ENCODE data around the gene FYN. TPM values are rescaled to one million over a fixed set of nuclear protein-coding genes. Genes with fewer than 3 reads are reported as not detected.
A peak's percentile ranks its signal among the peaks of the same experiment; 100 is the strongest.

Gene FYN
- total RNA-seq, 1 donor from 2014 or later: 260 TPM

DNA sequence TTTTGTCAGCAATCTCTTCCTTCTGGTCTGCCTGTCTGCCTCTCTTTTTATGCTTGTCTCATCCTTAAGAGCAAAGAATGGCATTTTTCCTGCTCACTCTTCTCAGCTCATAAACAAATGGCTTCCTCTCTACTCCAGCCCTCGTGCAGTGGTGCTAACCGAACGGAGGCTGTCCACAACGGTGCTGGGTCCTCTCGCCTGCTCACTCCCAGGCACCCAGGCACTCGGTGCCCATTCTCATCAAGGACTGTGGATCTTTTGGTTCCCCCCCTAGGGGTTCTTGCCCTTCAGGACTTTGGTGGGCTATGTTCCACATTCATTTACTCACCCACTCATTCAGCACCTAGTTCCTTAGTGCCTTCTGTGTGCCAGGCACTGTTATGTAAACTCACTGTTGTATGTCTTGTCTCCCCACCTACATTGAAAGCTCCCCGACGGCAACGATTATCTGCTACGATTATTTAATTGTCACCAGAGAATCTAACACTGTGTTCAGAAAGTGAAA is 113.9 kb downstream of the FYN start:
- TF ChIP-seq, protein P1, sequence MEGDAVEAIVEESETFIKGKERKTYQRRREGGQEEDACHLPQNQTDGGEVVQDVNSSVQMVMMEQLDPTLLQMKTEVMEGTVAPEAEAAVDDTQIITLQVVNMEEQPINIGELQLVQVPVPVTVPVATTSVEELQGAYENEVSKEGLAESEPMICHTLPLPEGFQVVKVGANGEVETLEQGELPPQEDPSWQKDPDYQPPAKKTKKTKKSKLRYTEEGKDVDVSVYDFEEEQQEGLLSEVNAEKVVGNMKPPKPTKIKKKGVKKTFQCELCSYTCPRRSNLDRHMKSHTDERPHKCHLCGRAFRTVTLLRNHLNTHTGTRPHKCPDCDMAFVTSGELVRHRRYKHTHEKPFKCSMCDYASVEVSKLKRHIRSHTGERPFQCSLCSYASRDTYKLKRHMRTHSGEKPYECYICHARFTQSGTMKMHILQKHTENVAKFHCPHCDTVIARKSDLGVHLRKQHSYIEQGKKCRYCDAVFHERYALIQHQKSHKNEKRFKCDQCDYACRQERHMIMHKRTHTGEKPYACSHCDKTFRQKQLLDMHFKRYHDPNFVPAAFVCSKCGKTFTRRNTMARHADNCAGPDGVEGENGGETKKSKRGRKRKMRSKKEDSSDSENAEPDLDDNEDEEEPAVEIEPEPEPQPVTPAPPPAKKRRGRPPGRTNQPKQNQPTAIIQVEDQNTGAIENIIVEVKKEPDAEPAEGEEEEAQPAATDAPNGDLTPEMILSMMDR (conservative IDR thresholded peaks at IDR 0.05): no peak
- no peak for DNase-seq (ENCODE audit: low read depth, low spot score)
- H3K9me3 Mint-ChIP-seq: no peaks in the 10 kb centered on the region
- H3K4me3 Mint-ChIP-seq: no peak overlapping the region
- peaks cover 14% of the 10 kb centered on the region for H3K36me3 Mint-ChIP-seq (ENCODE audit: low read depth)
- H3K27me3 Mint-ChIP-seq (ENCODE audit: low read depth): no peaks in the 10 kb centered on the region
- H3K4me1 Mint-ChIP-seq: peaks cover 71% of the 10 kb centered on the region
- H3K27ac Mint-ChIP-seq (ENCODE audit: unreplicated experiment): peak overlapping the region; percentile 58

DNA sequence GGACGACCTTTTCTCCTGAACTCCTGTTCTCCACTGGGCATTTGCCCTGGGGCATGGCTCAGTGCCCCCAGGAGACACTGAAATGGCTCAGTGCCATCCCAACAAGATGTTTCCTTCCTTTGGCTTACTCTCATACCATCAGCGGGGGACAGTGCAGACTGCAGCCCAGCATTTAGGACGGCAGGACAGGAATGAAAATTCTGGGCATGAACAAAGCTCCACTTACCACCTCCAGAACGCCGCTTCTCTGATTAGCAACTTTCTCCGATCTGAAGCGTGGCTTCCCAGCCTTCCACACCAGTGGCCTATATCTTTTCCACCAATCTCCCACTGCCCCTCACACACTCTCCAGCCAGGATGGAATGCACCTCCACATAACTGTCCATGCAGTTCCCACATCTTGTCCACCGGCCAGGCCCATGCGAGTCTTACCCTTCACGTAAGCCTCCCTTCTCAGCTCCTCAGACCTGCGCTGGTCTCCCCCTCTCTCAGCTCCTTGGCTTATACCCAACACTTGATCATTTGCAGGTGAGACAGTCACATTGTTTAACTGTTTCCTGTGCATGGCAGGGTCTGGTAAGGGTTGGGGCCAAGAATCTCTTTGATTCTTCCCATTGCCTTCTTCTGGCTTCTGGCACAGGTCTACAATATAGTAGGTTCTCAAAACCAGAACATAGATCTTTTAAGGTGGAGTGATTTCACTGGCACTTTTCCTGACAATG is 114.5 kb downstream of the FYN start:
- Mint-ChIP-seq H3K9me3 (no peaks in the 10 kb centered on the region), H3K4me1 (peaks cover 74% of the 10 kb centered on the region), H3K4me3 (peak overlapping the region; percentile 3), H3K27ac (ENCODE audit: unreplicated experiment) (peak overlapping the region; percentile 63), H3K36me3 (ENCODE audit: low read depth) (peaks cover 18% of the 10 kb centered on the region), H3K27me3 (ENCODE audit: low read depth) (no peaks in the 10 kb centered on the region)
- TF ChIP-seq, protein P1 (conservative IDR thresholded peaks at IDR 0.05): no peak
- DNase-seq (ENCODE audit: low read depth, low spot score): no peak

DNA sequence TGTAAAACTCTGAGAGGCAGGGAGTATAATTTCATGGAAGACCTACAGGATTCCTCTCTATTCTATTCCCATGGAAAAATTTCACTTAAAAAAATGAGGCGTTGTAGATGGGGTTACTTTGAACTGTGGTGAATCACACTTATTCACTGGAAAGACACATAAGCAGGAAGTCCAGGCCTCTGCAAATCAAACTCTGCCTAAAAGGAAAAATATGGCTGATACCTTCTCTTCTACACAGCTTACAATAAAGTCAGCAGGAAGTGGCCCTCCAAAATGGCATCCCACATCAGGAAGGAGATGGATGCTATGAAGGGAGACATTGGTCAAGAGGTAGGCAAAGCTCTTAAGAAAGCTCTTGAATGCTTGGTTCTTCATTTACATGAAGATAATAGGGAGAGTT is 115.9 kb downstream of the FYN start:
- H3K4me1 Mint-ChIP-seq: peaks cover 76% of the 10 kb centered on the region
- no peaks in the 10 kb centered on the region for H3K27me3 Mint-ChIP-seq (ENCODE audit: low read depth)
- H3K36me3 Mint-ChIP-seq (ENCODE audit: low read depth): peaks cover 18% of the 10 kb centered on the region
- no peaks in the 10 kb centered on the region for H3K9me3 Mint-ChIP-seq
- no peak overlapping the region for H3K27ac Mint-ChIP-seq (ENCODE audit: unreplicated experiment)
- H3K4me3 Mint-ChIP-seq: no peak overlapping the region
- DNase-seq (ENCODE audit: low read depth, low spot score): no peak
- TF ChIP-seq, protein P1 (conservative IDR thresholded peaks at IDR 0.05): no peak

DNA sequence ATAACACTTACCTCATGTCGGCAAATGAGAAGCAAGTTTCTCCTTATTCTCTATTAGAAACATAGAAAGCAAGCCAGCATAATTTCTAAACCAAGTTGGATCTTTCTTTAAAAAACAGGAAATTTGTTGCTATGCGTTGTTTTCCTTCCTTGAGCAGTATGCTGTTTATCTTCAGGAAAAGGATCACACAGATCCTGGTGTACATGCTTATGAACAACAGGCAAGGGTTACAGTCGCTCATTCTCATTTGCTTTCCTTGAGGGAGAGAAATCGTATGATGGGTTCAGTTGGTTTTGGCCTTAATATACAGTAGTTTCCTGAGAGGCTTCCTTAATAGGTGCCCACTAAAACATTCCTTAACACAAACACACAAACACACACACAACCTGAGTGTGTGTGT is 118.8 kb downstream of the FYN start:
- Mint-ChIP-seq H3K9me3 (no peaks in the 10 kb centered on the region), H3K27me3 (ENCODE audit: low read depth) (no peaks in the 10 kb centered on the region), H3K36me3 (ENCODE audit: low read depth) (peaks cover 22% of the 10 kb centered on the region), H3K4me1 (peaks cover 73% of the 10 kb centered on the region), H3K27ac (ENCODE audit: unreplicated experiment) (peak overlapping the region; percentile 46), H3K4me3 (no peak overlapping the region)
- TF ChIP-seq, protein P1 (conservative IDR thresholded peaks at IDR 0.05): no peak
- no peak for DNase-seq (ENCODE audit: low read depth, low spot score)

DNA sequence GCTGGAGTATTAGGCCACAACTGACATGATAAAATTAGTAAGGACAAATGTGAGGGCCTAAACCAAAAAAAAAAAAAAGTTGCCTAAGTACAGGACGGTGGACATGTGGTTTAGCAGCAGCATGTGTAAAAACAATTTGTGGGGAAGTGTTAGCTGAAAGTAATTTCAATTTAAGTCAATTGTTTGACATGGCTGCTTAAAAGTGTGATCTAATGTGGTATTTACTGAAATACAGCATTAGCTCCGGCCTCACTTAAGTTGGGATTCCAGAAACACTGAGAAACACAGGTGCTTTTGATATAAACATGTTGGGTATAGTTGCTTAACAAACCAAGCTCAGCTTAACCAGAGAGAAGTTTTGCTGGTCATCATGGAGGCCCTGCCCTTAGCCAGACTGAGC is 119.7 kb downstream of the FYN start:
- no peak for DNase-seq (ENCODE audit: low read depth, low spot score)
- Mint-ChIP-seq H3K4me3 (no peak overlapping the region), H3K36me3 (ENCODE audit: low read depth) (peaks cover 17% of the 10 kb centered on the region), H3K27me3 (ENCODE audit: low read depth) (no peaks in the 10 kb centered on the region), H3K9me3 (no peaks in the 10 kb centered on the region), H3K27ac (ENCODE audit: unreplicated experiment) (no peak overlapping the region), H3K4me1 (peaks cover 72% of the 10 kb centered on the region)
- TF ChIP-seq, protein P1 (conservative IDR thresholded peaks at IDR 0.05): no peak
